Neural progenitor cell (in vitro differentiated cells): Measurements from ENCODE around the gene NOS1AP.

Experiments used
- CTCF ChIP-seq: fragments of 200-600 bp; sonication (generic); IDR thresholded peaks from 2 replicates; pipeline ENCODE4 v1.5.1; 2017; ENCODE audit warnings: antibody characterized with exemption, mild to moderate bottlenecking
- EZH2 ChIP-seq: fragments of 200-600 bp; sonication (generic); IDR thresholded peaks from 2 replicates; pipeline ENCODE4 v1.6.1; 2017; ENCODE audit warnings: antibody characterized with exemption, mild to moderate bottlenecking, moderate library complexity
- EZH2phosphoT487 ChIP-seq: fragments of 200-600 bp; sonication (generic); IDR thresholded peaks from 2 replicates; pipeline ENCODE4 v1.6.1; 2017; ENCODE audit warnings: antibody characterized with exemption

DNA sequence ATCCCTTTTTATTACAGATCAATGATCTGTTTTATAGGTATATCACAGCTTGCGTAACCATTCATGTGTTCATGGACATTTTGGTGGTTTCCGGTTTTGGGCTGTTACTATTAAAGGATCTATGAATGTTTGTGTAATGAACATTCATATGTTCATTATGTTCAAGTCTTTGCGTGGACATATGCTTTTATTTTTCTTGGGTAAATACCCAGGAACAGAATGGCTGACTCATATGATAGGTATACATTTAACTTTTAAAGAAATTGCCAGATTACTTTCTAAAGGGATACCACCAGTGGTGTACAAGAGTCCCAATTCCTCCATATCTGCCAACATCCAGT lies 233.5 kb downstream of the NOS1AP start:
- TF ChIP-seq CTCF (no peak), EZH2phosphoT487 (no peak), EZH2 (no peak)
